ENCODE measurements around the gene DLST.

Gene DLST

DNA sequence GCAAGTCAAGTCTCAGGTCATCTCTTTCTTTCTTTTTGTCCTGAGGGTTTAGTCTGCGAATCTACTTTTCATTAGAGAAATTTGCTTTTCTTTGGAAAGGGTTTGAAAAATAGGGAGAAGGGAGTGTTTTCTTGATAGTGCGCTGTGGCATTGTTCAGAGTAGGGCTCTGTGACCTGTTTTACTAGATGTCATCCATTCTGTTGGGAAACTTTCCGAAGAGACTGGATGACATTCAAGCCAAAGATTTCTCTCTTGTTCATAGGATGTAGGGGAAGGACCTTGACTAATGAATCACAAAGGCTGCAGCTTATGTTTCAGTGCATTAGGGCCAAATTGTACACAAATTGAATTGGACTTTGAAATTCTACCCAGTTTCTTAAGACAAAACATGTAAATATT lies 14.7 kb downstream of the DLST start:
- H3K27me3 ChIP-seq (ENCODE audit: insufficient read depth, poor library complexity, severe bottlenecking) = no peaks in the 10 kb centered on the region
- no peak overlapping the region for H3K27ac ChIP-seq (replicated peaks)
- TF ChIP-seq, protein P1, sequence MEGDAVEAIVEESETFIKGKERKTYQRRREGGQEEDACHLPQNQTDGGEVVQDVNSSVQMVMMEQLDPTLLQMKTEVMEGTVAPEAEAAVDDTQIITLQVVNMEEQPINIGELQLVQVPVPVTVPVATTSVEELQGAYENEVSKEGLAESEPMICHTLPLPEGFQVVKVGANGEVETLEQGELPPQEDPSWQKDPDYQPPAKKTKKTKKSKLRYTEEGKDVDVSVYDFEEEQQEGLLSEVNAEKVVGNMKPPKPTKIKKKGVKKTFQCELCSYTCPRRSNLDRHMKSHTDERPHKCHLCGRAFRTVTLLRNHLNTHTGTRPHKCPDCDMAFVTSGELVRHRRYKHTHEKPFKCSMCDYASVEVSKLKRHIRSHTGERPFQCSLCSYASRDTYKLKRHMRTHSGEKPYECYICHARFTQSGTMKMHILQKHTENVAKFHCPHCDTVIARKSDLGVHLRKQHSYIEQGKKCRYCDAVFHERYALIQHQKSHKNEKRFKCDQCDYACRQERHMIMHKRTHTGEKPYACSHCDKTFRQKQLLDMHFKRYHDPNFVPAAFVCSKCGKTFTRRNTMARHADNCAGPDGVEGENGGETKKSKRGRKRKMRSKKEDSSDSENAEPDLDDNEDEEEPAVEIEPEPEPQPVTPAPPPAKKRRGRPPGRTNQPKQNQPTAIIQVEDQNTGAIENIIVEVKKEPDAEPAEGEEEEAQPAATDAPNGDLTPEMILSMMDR (IDR thresholded peaks at IDR 0.05; ENCODE audit: insufficient read depth, low read length) = no peak
- no peak for TF ChIP-seq GABPA (IDR thresholded peaks at IDR 0.05; ENCODE audit: low read depth)
- TF ChIP-seq, protein P2, sequence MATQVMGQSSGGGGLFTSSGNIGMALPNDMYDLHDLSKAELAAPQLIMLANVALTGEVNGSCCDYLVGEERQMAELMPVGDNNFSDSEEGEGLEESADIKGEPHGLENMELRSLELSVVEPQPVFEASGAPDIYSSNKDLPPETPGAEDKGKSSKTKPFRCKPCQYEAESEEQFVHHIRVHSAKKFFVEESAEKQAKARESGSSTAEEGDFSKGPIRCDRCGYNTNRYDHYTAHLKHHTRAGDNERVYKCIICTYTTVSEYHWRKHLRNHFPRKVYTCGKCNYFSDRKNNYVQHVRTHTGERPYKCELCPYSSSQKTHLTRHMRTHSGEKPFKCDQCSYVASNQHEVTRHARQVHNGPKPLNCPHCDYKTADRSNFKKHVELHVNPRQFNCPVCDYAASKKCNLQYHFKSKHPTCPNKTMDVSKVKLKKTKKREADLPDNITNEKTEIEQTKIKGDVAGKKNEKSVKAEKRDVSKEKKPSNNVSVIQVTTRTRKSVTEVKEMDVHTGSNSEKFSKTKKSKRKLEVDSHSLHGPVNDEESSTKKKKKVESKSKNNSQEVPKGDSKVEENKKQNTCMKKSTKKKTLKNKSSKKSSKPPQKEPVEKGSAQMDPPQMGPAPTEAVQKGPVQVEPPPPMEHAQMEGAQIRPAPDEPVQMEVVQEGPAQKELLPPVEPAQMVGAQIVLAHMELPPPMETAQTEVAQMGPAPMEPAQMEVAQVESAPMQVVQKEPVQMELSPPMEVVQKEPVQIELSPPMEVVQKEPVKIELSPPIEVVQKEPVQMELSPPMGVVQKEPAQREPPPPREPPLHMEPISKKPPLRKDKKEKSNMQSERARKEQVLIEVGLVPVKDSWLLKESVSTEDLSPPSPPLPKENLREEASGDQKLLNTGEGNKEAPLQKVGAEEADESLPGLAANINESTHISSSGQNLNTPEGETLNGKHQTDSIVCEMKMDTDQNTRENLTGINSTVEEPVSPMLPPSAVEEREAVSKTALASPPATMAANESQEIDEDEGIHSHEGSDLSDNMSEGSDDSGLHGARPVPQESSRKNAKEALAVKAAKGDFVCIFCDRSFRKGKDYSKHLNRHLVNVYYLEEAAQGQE (IDR thresholded peaks at IDR 0.05; ENCODE audit: insufficient replicate concordance, low read depth) = no peak
- no peak for TF ChIP-seq POLR2AphosphoS5 (IDR thresholded peaks at IDR 0.05; ENCODE audit: low read depth)
- TF ChIP-seq SPI1 (IDR thresholded peaks at IDR 0.05; ENCODE audit: borderline replicate concordance, low read depth) = no peak
- DNase-seq (ENCODE audit: low read depth in 1 of 2, low spot score in 1 of 2) = no peak
- H3K4me3 ChIP-seq (replicated peaks; ENCODE audit: insufficient read depth, low read length) = no peak overlapping the region

DNA sequence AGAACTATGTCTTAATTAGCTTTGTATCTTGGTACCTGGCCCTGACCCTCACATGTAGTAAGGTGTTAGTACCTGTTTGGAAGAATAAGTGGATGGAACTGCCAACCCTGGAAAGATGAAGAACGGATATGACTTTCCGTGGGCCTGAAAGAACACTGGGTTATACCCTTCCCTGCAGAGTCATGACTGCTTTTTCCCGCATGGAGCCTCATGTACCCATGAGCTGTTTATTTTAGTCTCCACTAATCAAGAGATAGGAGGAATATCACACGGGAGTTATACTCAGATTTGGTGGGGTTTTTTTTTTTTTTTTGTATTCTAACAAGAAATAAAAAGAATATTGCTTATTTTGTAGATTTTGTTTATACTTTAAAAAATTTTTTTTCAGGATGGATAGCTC lies 15.9 kb downstream of the DLST start:
- H3K27me3 ChIP-seq (ENCODE audit: insufficient read depth, poor library complexity, severe bottlenecking) = no peaks in the 10 kb centered on the region
- H3K27ac ChIP-seq (replicated peaks) = no peak overlapping the region
- no peak for DNase-seq (ENCODE audit: low read depth in 1 of 2, low spot score in 1 of 2)
- H3K4me3 ChIP-seq (replicated peaks; ENCODE audit: insufficient read depth, low read length) = no peak overlapping the region
- TF ChIP-seq SPI1 (IDR thresholded peaks at IDR 0.05; ENCODE audit: borderline replicate concordance, low read depth) = no peak
- TF ChIP-seq, protein P1 (IDR thresholded peaks at IDR 0.05; ENCODE audit: insufficient read depth, low read length) = no peak
- TF ChIP-seq POLR2AphosphoS5 (IDR thresholded peaks at IDR 0.05; ENCODE audit: low read depth) = no peak
- TF ChIP-seq, protein P2 (IDR thresholded peaks at IDR 0.05; ENCODE audit: insufficient replicate concordance, low read depth) = no peak
- TF ChIP-seq GABPA (IDR thresholded peaks at IDR 0.05; ENCODE audit: low read depth) = no peak

DNA sequence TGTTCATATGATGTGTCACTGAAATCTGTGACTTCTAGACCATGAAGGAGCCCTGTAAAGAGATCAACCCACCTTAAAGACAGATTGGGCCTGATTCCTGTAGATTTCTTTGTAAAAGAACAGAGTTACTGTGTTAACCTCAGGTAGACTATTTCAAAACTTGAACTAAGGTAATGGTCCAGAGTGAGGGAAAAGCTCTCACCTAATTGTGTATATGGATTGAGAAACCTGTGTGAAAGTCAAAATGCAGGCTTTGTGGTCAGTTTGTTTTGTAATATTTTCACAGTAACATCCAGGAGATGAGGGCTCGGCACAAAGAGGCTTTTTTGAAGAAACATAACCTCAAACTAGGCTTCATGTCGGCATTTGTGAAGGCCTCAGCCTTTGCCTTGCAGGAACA lies 16.4 kb downstream of the DLST start:
- H3K27ac ChIP-seq (replicated peaks) = no peak overlapping the region
- no peak for TF ChIP-seq GABPA (IDR thresholded peaks at IDR 0.05; ENCODE audit: low read depth)
- TF ChIP-seq, protein P2 (IDR thresholded peaks at IDR 0.05; ENCODE audit: insufficient replicate concordance, low read depth) = no peak
- no peak for DNase-seq (ENCODE audit: low read depth in 1 of 2, low spot score in 1 of 2)

DNA sequence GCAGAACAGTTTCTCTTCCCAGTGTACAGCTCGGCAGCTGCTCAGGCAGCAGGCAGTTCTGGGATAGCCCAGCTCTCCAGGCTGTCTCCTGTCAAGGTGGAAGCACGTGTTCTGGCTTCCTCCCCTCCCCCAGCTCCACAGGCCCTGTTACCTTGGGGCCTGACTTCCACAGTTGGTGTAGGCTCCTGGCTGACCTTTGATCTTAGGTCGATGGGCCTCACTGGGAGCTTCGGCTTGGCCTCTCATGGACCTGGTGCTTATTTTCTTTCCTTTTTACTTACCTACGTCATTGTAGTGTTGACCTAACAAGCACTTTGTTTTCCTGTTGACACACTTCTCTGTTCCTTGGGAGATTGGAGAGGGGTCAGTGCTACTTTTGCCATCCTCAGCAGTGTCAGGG lies 17.0 kb downstream of the DLST start:
- no peaks in the 10 kb centered on the region for H3K27me3 ChIP-seq (ENCODE audit: insufficient read depth, poor library complexity, severe bottlenecking)
- no peak overlapping the region for H3K27ac ChIP-seq (replicated peaks)
- no peak for DNase-seq (ENCODE audit: low read depth in 1 of 2, low spot score in 1 of 2)
- no peak overlapping the region for H3K4me3 ChIP-seq (replicated peaks; ENCODE audit: insufficient read depth, low read length)
- TF ChIP-seq, protein P1 (IDR thresholded peaks at IDR 0.05; ENCODE audit: insufficient read depth, low read length) = no peak
- TF ChIP-seq, protein P2 (IDR thresholded peaks at IDR 0.05; ENCODE audit: insufficient replicate concordance, low read depth) = no peak
- TF ChIP-seq POLR2AphosphoS5 (IDR thresholded peaks at IDR 0.05; ENCODE audit: low read depth) (no peak), SPI1 (IDR thresholded peaks at IDR 0.05; ENCODE audit: borderline replicate concordance, low read depth) (no peak), GABPA (IDR thresholded peaks at IDR 0.05; ENCODE audit: low read depth) (no peak)

More for the DNA sequence above, 16.4 kb downstream of the DLST start:
- Histone ChIP-seq H3K4me3 (replicated peaks; ENCODE audit: insufficient read depth, low read length) (no peak overlapping the region), H3K27me3 (ENCODE audit: insufficient read depth, poor library complexity, severe bottlenecking) (no peaks in the 10 kb centered on the region)

All from HL-60 (cell line).